Suprapubic skin (tissue), 3 donors: ENCODE results near the gene BAIAP2L1.

Experiments
- CTCF ChIP-seq, 2 donors: fragments of 200-600 bp in 1 of 2; fragments of 450-650 bp in 1 of 2; sonication (generic) in 1 of 2; IDR thresholded peaks; one replicate each; pipeline ENCODE4 v1.5.1; 2016 to 2019; ENCODE audit warnings: antibody characterized with exemption in 2 of 2, mild to moderate bottlenecking in 1 of 2, moderate library complexity in 1 of 2
- POLR2A ChIP-seq, 2 donors: fragments of 450-650 bp; IDR thresholded peaks; one replicate each; pipeline ENCODE4 v1.6.1; 2017; ENCODE audit warnings: antibody characterized with exemption in 2 of 2, mild to moderate bottlenecking in 2 of 2, moderate library complexity in 2 of 2

- no peak for TF ChIP-seq POLR2A (IDR thresholded peaks at IDR 0.05)
- TF ChIP-seq CTCF (IDR thresholded peaks at IDR 0.05): no peak
These were observed 25.2 kb downstream of the BAIAP2L1 start for GRCh38 chr7:98375664-98376063.
